ENCODE data around the gene LZTR1.

LZTR1 gene

GRCh38 chr22:20951151-20951931 lies 30.8 kb upstream of the LZTR1 start:
- DNase-seq = no peak

GRCh38 chr22:20951932-20952380 lies 30.1 kb upstream of the LZTR1 start:
- DNase-seq = no peak

GRCh38 chr22:20952544-20953341 lies 29.4 kb upstream of the LZTR1 start:
- no peak for DNase-seq

- DNase-seq = no peak
Observed at GRCh38 chr22:20953342-20953608, 28.8 kb upstream of the LZTR1 start.

GRCh38 chr22:20953668-20954500 lies 28.2 kb upstream of the LZTR1 start:
- no peak for DNase-seq

- DNase-seq = no peak
Observed at GRCh38 chr22:20955548-20955947, 26.5 kb upstream of the LZTR1 start.

- no peak for DNase-seq
Observed at GRCh38 chr22:20956258-20957101, 25.6 kb upstream of the LZTR1 start.

GRCh38 chr22:20957102-20957682 lies 24.9 kb upstream of the LZTR1 start:
- DNase-seq = no peak

- DNase-seq = no peak
Observed at GRCh38 chr22:20957683-20958431, 24.2 kb upstream of the LZTR1 start.

GRCh38 chr22:20959578-20960461 lies 22.3 kb upstream of the LZTR1 start:
- no peak for DNase-seq

- DNase-seq = no peak
Observed at GRCh38 chr22:20960609-20961008, 21.5 kb upstream of the LZTR1 start.

- no peak for DNase-seq
Observed at GRCh38 chr22:20962491-20962945, 19.6 kb upstream of the LZTR1 start.

- DNase-seq = no peak
Observed at GRCh38 chr22:20963201-20964052, 18.7 kb upstream of the LZTR1 start.

- DNase-seq = no peak
Observed at GRCh38 chr22:20964090-20964798, 17.9 kb upstream of the LZTR1 start.

- no peak for DNase-seq
Observed at GRCh38 chr22:20964799-20965103, 17.3 kb upstream of the LZTR1 start.

GRCh38 chr22:20965104-20965887 lies 16.8 kb upstream of the LZTR1 start:
- no peak for DNase-seq

- no peak for DNase-seq
Observed at GRCh38 chr22:20965888-20966855, 15.9 kb upstream of the LZTR1 start.
